AG10803 (cell line): ENCODE results near the gene KIAA1217.
A peak's percentile ranks its signal among the peaks of the same experiment; 100 is the strongest.

Experiments used
- DNase-seq: peaks from one replicate; pipeline ENCODE4 v3.0.0; 2010; ENCODE audit warnings: low read depth
- H3K4me3 ChIP-seq: 2 replicates; pipeline ENCODE4 v1.5.1; 2011; ENCODE audit warnings: mild to moderate bottlenecking, low read length, control low read depth
- CTCF ChIP-seq: conservative IDR thresholded peaks from 2 replicates; pipeline ENCODE4 v1.5.1; 2011; ENCODE audit warnings: mild to moderate bottlenecking, low read length, control low read depth, inconsistent platforms

KIAA1217 gene

GRCh38 chr10:24240041-24240751 lies 31.3 kb downstream of the KIAA1217 start:
- no peak for TF ChIP-seq CTCF
- peak; percentile 32 for DNase-seq
- no peak overlapping the region for H3K4me3 ChIP-seq

GRCh38 chr10:24241536-24242040 lies 32.6 kb downstream of the KIAA1217 start:
- DNase-seq: no peak
- no peak for TF ChIP-seq CTCF
- no peak overlapping the region for H3K4me3 ChIP-seq

GRCh38 chr10:24242562-24242961 lies 33.6 kb downstream of the KIAA1217 start:
- no peak overlapping the region for H3K4me3 ChIP-seq
- DNase-seq: no peak
- TF ChIP-seq CTCF: no peak

- no peak for DNase-seq
- TF ChIP-seq CTCF: no peak
- no peak overlapping the region for H3K4me3 ChIP-seq
Measured at GRCh38 chr10:24246365-24246764, 37.4 kb downstream of the KIAA1217 start.

GRCh38 chr10:24247841-24248240 lies 38.9 kb downstream of the KIAA1217 start:
- DNase-seq: no peak
- H3K4me3 ChIP-seq: no peak overlapping the region
- no peak for TF ChIP-seq CTCF

GRCh38 chr10:24249829-24250415 lies 41.0 kb downstream of the KIAA1217 start:
- no peak for TF ChIP-seq CTCF
- no peak overlapping the region for H3K4me3 ChIP-seq
- DNase-seq: peak; percentile 3

DNA sequence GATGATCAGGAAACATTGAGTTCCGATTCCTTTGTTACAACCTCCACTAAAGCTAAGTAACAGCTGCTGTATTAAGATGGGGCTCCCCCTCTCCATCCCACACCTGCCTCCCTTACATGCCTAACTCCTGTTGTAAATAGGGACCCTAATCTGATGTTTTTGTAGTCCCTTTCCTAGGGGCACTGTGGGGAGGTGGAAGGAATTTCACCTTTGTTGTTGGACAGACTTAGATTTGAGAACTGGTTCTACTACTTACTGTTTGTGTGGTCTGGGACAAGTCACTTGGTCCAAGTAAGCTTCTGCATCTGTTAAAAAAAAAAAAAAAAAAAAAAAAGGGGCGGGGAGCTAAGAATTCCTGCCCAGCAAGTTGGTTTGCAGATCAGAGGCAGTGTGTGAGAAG lies 42.6 kb downstream of the KIAA1217 start:
- no peak for TF ChIP-seq CTCF
- no peak overlapping the region for H3K4me3 ChIP-seq
- no peak for DNase-seq
